DND-41 (cell line): ENCODE measurements around the gene ACAA1.

ENCODE experiments used
- EZH2 ChIP-seq: IDR thresholded peaks from 3 replicates; pipeline ENCODE4 v1.6.1; 2012; ENCODE audit warnings: borderline replicate concordance, low read depth, mild to moderate bottlenecking, moderate library complexity, low read length, inconsistent platforms; ENCODE audit not compliant: severe bottlenecking
- TF ChIP-seq, protein P1 (sequence below): IDR thresholded peaks from 2 replicates; pipeline ENCODE4 v1.5.1; 2012; ENCODE audit warnings: borderline replicate concordance, low read length, moderate library complexity, mild to moderate bottlenecking; ENCODE audit not compliant: poor library complexity, severe bottlenecking; ENCODE audit errors: extremely low read depth

DNA sequence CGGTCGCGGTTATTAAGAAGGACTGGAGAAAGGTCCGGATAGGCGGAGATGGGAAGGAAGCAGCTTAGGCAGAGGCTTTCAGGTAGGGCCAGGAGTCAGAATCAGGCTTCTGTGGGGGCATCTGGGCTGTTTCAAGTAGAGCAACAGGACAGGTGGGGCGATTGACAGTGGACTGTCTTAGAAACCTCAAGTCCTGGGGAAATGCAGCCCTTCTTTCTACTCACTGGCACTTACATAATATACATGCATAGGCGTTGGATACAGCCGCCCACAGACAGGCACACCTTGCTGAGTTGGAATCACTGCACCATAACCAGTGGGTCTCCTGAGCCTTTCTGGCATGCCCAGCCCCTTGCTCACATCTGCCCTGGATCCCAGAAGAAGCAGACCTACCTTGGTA, 2.3 kb upstream of the ACAA1 start:
- TF ChIP-seq, protein P1, sequence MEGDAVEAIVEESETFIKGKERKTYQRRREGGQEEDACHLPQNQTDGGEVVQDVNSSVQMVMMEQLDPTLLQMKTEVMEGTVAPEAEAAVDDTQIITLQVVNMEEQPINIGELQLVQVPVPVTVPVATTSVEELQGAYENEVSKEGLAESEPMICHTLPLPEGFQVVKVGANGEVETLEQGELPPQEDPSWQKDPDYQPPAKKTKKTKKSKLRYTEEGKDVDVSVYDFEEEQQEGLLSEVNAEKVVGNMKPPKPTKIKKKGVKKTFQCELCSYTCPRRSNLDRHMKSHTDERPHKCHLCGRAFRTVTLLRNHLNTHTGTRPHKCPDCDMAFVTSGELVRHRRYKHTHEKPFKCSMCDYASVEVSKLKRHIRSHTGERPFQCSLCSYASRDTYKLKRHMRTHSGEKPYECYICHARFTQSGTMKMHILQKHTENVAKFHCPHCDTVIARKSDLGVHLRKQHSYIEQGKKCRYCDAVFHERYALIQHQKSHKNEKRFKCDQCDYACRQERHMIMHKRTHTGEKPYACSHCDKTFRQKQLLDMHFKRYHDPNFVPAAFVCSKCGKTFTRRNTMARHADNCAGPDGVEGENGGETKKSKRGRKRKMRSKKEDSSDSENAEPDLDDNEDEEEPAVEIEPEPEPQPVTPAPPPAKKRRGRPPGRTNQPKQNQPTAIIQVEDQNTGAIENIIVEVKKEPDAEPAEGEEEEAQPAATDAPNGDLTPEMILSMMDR, result no peak
- no peak for TF ChIP-seq EZH2
